GM19043 (cell line): Measurements from ENCODE around the gene PORCN.
A peak's percentile ranks its signal among the peaks of the same experiment; 100 is the strongest.
"Not testable (repeated sequence)": the region's sequence is repeated elsewhere in the genome, so short reads cannot be mapped to it uniquely, and the experiment has no call there.

ENCODE experiments used
- ATAC-seq: cut with Tn5 transposase; IDR thresholded peaks from one replicate; pipeline ENCODE4 v1.9.1; 2021; ENCODE audit warnings: low read depth; ENCODE audit not compliant: unreplicated experiment

Gene PORCN

DNA sequence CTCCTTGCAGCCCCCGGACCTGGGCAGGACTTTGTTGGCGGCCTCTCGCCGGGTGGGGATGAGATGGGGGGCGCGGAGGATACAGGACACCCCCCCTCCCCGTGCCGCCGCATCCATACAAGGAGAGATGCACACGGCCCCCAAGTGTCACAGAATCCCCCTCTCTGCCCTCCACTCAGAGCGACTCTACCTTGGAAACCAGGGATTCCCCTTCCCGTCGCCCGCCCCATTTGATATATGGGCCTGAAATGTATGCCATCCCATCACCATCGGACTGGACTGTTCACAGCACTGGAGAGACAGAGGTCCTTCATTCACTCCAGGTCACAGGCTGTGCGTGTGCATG lies 426 bp downstream of the PORCN start:
- ATAC-seq, result no peak

DNA sequence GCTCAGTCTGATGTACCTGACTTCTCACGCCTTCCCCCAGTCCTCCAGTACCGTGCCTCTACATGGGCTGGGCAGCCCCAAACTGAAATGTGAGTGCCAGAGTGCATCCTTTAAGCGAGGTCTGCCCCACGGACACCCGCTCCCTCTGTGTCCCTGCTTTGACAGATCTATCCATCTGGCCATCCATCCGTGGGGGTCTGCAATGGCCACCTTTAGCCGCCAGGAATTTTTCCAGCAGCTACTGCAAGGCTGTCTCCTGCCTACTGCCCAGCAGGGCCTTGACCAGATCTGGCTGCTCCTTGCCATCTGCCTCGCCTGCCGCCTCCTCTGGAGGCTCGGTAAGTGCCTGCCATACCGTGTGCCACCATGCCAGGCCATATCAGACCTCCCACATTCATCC lies 827 bp downstream of the PORCN start:
- ATAC-seq, result no peak

DNA sequence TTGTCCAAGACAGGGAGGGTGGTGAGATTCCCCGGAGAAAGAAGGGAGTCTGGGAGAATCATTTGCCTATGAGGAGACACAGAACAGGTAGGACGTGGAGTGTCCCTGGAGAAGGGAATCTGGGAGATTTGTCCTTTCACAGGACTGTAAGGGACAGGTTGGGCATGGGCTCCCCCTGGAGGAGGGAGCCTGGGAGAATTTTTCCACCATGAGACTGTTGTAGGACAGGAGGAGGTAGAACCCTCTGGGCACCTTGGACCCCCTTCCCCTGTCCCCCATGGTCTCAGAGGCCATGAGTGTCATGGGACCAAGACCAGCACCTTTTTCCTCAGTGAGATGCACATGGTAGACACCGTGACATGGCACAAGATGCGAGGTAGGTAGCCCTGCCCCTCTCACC lies 2.8 kb downstream of the PORCN start:
- ATAC-seq, result no peak

DNA sequence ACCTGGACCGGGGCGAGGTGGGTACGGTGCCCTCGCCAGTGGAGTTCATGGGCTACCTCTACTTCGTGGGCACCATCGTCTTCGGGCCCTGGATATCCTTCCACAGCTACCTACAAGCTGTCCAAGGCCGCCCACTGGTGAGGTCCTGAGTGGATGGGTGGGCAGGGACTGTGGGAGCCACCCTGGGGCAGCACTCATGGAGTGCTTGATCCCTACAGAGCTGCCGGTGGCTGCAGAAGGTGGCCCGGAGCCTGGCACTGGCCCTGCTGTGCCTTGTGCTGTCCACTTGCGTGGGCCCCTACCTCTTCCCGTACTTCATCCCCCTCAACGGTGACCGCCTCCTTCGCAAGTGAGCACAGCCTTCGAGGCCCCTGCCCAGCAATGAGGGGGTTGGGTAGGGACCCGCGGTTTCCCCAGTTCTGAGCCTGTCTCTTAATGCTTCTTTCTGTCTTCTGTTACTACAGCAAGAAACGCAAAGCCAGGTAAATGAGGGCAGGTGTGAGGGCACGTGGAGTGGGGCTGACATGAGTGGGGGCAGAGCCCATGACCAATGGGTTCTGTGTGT lies 3.7 kb downstream of the PORCN start:
- no peak for ATAC-seq

DNA sequence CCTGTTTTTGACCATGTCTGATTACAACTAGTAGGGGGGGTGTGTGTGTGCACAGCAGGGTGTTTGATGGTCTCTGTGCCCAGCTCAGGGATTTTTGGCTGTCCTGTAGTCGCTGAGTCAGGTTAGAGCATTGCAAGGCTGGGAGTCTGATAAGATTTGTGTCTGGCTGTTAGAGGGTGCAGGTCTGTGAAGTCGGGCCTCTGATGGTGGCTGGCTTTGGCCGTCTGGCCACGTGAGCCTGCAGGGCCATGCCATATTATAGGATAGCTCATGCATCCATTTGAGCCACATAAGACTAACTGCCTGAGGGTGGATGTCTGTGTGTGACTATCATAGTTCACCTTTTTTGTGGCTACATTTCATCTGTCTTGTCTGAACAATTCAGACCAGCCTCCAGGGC lies 4.9 kb downstream of the PORCN start:
- ATAC-seq, result no peak

DNA sequence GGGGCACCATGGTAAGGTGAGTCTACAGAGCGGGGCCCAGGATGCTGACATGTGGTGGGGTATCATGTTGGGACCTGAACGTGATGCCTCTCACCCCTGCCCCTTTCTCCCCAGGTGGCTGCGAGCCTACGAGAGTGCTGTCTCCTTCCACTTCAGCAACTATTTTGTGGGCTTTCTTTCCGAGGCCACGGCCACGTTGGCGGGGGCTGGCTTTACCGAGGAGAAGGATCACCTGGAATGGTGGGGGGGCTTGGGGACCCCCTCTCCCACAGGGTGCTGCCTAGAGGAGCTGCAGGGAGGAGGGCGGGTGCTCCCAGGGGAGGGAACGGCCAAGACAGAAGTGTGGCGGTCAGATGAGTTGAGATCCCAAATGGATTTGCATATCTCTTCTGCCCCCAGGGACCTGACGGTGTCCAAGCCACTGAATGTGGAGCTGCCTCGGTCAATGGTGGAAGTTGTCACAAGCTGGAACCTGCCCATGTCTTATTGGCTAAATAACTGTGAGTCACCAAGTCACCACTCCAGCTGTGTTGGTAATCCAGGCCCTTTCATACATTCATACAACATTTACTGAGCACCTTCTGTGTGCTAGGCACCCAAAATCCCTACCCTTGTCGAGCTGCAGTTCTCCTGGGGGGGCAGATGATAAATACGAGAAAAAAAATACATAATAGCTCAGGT lies 5.5 kb downstream of the PORCN start:
- ATAC-seq, result no peak

DNA sequence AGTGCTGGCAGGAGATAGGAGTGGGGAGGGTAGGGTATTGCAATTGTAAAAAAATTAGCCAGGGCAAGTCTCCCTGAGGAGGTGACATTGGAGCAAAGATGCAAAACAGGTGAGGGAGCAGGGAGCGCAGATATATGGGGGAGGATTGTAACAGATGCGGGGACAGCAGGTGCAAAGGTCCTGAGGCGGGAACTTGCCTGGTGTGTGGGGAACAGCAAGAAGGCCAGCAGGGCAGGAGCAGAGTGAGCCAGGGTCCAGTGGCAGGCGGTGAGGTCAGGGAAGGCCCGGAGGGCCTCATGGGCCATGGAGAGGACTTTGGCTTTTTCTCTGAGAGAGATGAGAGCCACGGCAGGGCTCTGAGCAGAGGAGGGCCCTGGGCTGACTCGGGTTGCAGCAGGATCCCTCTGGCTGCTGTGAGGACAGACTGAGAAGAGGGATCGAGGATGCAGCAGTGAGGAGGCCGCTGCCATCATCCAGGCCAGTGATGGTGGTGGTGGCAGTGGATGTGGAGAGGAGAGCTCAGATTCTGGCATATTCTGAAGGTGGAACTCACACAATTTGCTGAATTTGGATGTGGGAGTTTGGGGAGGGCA lies 6.2 kb downstream of the PORCN start:
- ATAC-seq, result no peak

DNA sequence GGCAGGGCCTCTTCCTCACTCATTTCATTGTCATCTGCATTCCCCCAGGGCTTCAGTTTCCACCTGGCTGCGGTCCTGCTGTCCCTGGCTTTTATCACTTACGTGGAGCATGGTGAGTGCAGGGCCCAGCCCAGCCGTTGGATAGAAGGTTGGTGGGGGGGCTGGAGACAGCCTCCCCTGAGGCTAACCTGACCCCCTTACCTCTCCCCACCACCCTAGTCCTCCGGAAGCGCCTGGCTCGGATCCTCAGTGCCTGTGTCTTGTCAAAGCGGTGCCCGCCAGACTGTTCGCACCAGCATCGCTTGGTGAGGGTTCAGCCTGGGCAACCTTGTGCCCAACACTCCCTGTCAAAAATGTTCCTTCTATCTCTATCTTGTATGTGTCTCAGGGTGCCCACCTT lies 7.0 kb downstream of the PORCN start:
- ATAC-seq, result no peak

DNA sequence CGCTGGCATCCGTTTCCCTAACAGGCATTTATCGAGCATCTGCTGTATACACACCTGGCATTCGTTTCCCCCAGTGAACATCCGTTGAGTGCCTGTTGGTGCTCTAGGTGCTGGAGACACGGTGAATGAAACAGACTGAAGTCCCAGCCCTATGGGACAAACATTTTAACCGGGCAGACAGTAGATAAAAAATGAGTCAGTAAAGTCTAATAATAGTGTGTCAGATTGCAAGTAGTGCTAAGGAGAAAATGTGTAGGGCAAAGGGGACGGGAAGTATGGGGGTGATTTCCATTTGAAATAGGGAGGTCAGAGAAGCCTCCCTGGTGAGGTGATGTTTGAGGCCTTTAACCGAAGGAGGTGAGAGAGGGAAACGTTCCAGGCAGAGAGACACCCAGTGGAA lies 7.5 kb downstream of the PORCN start:
- ATAC-seq, result no peak

DNA sequence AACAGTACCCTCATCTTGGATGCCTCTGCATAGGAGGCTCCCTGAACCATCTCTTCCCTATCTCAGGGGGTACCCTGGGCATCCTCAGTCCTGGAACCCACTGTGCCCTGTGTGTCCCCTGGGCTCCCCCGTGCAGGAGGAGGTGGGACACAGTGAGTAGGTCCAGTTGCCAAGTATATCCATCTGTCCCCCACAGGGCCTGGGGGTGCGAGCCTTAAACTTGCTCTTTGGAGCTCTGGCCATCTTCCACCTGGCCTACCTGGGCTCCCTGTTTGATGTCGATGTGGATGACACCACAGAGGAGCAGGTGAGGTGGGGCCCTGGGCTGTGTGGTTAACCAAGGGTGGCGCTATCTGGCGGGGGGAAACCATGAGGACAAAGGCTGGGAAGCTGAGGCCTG lies 8.2 kb downstream of the PORCN start:
- no peak for ATAC-seq

DNA sequence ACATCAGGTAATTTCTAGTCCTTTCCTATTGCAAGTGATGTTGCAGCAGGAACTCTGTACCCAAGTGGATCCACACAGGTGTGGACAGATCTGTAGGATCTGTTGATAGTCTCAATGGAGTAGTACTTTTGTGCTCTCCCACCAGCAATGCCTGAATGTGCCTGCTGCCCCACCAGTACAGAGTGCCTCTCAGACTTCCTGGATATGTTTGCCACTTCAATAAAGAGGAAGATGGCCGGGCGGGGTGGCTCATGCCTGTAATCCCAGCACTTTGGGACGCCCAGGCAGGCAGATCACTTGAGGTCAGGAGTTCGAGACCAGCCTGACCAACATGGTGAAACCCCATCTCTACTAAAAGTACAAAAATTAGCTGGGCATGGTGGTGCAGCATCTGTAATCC lies 10.7 kb downstream of the PORCN start:
- ATAC-seq, result not testable (repeated sequence)

DNA sequence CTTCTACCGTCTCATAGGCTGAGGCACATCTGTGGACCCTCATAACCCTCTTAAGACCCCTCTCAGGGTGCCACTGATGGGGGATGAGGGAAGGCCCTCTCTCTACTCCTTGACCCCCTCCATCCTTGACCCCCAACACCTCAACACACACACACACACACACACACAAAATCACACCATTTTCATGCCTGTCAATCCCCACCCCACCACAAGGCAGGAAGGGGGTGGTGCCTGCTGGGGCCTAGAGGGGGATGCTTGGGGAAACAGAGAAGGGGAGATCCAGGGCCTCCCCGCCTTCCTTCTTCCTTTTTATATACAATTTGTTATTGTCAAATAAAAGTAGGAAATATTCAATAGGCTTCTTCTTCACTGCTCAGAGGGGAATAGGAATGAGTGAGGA lies 11.7 kb downstream of the PORCN start:
- no peak for ATAC-seq

DNA sequence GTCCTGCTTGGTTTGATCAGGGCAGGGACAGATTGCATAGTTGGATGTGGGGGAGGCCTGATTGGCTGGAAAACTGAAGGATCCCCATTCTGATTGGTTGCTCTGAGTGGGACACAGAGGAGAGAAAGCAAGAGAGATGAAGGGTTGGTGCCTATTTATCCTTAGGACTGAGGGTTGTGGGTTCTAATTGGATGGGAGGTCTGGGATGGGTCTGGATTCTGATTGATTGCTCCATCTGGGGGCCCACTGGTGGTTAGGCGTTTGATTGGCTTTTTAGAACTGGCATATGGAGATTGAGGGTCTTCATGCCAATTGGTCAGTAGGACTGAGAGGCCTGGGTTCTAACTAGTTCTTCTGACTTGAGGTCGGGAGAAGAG lies 12.2 kb downstream of the PORCN start:
- ATAC-seq, result no peak

DNA sequence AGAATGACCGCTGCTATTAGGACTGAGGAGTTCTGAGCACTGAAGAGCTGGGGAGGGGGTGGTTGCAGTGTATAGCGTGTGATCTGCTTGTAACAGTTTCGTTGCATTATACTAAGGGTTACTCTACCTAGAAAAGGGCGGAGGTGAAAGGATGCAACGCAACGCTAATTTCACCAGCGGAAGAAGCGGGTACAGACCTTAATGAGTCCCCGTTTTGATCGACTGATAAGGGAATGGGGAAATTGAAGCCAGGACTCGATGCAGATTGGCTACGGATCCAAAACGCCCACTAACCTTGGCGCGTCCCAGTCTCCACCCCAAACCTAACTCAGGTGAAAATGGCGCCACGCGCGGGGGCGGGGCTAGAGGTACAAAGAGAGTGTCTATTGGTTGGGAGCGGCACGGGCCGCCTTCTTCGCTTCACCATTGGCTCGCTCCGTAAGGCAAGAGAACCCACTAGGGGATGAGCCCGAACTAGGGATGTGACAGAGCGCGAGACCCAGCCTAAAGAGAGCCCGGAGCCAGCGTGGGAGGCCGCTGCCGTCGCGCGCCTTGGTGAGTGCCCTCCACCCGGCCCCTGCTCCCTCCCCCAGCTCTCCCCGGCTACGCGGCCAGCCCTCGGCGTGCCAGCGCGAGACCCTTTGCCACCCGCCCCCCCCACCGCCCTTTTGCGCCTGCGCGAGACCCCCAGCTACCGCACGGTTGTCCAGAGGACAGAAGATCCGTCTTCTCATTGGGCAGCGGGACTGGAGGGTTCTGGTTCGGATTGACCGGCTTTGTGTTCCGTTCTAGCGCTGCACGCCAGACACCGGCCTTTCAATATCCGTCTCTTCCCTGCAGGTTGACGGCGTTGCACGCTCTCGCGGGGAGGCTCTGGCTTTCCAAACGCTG lies 12.8 kb downstream of the PORCN start, which contains the start of gene EBP:
Gene EBP, plus strand, starts transcription at position 456 of the 891 bp plus-strand sequence. CDS start 1,964 bp downstream, outside the sequence.
- ATAC-seq, result peak; percentile 93

DNA sequence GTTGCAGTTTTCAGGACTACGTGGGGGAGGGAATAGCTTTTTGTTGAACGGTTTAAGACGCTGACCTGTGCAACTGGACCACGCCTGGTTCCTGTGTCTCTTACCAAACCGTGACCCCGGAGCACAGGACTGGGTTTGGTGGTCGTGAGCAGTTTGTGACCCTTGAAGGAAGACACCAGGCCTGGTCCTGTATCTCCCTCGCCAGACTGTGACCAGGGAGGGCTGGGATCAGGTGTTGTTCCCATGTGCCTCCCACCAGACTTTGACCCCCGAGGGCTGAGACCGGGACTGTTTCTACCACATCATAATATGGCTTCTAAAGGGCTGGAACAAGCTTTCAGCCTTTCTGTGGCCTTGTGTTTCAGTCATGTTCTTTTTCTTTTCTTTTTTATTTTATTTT lies 13.5 kb downstream of the PORCN start:
- no peak for ATAC-seq

DNA sequence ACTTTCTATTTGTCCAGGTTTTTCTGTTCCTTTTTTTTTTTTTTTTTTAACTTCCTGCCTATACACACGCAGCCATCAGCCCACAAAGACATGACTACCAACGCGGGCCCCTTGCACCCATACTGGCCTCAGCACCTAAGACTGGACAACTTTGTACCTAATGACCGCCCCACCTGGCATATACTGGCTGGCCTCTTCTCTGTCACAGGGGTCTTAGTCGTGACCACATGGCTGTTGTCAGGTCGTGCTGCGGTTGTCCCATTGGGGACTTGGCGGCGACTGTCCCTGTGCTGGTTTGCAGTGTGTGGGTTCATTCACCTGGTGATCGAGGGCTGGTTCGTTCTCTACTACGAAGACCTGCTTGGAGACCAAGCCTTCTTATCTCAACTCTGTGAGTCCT lies 14.9 kb downstream of the PORCN start:
- ATAC-seq, result no peak

DNA sequence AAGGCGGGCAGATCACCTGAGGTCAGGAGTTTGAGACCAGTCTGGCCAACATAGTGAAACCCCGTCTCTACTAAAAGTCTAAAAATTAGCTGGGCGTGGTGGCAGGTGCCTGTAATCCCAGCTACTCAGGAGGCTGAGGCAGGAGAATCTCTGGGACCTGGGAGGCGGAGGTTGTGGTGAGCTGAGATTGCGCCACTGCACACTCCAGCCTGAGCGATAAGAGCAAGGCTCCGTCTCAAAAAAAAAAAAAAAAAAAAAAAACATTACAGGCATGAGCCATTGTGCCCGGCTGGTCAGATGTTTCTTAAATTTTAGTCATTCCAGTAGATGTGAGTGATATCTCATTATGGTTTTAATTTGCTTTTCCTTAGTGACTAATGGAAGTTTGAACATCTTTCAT lies 17.1 kb downstream of the PORCN start:
- ATAC-seq, result not testable (repeated sequence)

DNA sequence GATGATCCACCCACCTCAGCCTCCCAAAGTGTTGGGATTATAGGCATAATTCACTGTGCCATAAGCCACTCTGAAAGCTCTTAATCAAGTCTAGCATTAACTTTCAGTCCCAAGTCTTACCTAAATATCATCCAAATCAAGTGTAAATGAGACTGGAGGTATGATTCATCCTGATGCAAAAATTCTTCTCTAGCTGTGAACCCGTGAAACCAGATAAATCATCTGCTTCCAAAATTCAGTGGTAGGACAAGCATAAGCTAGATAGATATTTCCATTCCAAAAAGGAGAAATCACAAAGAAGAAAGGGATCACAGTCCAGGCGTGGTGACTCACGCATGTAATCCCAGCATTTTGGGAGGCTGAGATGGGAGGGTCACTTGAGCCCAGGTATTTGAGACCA lies 21.9 kb downstream of the PORCN start:
- no peak for ATAC-seq

DNA sequence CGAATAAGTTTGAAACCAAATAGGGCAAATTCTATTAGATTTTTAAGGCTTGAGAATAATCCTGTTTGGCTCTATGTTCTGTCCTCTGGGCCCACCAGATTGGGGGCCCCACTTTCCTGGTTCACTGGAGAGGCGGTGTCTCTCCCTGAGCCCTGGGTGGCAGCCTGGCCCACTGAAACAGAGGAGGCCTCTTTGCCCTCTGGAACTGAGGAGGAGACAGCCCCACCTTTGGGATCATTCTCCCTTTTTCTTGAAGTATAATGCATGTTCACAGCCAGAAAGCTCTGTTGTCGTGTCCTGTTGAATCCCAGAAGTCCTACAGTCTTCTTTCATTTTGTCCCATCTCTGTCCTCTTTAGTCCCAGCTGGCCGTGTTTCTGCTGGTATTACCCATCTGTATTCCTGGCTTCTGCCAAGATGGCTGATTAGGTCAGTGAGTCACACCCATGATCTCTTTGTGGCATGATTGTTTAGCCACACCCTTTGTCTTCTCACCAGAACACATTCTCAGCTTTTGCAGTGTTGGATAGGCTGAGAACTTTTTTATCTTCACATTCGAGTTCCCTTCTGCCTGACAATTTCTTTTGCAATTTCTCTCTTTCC lies 22.7 kb downstream of the PORCN start:
- no peak for ATAC-seq

DNA sequence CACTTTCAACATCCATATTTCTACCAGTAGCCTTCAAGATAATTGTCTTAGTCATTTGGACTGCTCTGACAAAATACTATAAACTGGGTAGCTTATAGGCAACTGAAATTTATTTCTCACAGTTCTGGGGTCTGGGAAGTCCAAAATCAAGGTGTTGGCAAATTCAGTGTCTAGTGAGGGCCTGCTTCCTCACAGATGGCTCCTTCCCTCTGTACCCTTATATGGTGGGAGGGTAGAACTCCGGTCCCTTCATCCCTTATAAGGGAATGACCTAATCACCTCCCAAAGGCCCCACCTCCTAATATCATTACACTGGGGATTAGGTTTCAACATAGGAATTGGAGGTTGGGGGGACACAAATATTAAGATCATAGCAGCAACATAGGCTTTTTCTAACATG lies 23.4 kb downstream of the PORCN start:
- no peak for ATAC-seq

DNA sequence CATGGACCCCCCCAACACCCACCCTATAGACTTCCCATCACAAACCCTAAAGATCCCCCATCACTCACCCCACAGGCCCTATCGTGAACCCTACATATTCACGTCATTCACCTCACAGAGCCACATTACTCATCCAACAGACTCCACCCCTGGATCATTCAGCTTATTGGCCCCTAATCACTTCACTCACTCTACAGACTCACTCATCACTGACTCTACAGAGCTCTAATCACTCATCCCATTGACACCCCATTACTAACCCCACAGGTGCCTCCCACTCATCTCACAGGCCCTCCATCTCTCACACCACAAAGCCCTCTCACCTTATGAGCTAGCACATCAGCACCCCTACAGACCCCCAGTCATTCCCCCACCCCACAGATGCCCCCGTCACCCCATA lies 24.4 kb downstream of the PORCN start:
- no peak for ATAC-seq
